Measurements from ENCODE around the gene TNFSF9.

GRCh38 chr19:6509118-6509971, 21.5 kb upstream of the TNFSF9 start:
- TF ChIP-seq SPI1 (IDR thresholded peaks at IDR 0.05; ENCODE audit: borderline replicate concordance, low read depth) = no peak
- TF ChIP-seq CTCF (IDR thresholded peaks at IDR 0.05; ENCODE audit: insufficient read depth, low read length) = no peak
- TF ChIP-seq POLR2AphosphoS5 (IDR thresholded peaks at IDR 0.05; ENCODE audit: low read depth) = no peak

Data from HL-60 (cell line).